Activated CD8-positive, alpha-beta memory T cell treated with anti-CD3 and anti-CD28 coated beads for 1 hour (primary cell): ENCODE measurements around the gene HARS1.
"Not testable (repeated sequence)": the region's sequence is repeated elsewhere in the genome, so short reads cannot be mapped to it uniquely, and the experiment has no call there.

Experiments
- DNase-seq, 2 donors: peaks; one replicate each; pipeline ENCODE4 v3.0.0-alpha.2; 2020; ENCODE audit warnings: low read depth in 1 of 2; ENCODE audit errors: extremely low read depth in 1 of 2

The HARS1 gene

GRCh38 chr5:140634103-140634502 is 57.1 kb downstream of the HARS1 start:
- no peak for DNase-seq

- no peak for DNase-seq
These were observed 57.7 kb downstream of the HARS1 start for GRCh38 chr5:140633501-140633900.

- DNase-seq = no peak
These were observed 58.1 kb downstream of the HARS1 start, which contains the start of gene CD14 for GRCh38 chr5:140633021-140633471. Gene CD14 (minus strand): TSS chr5:140633175. CDS start chr5:140633071, 104 bp downstream.

GRCh38 chr5:140632366-140633020 is 58.7 kb downstream of the HARS1 start:
- peak in 1 of 2 donors; percentile 24 for DNase-seq

- peak in 1 of 2 donors; percentile 12 for DNase-seq
These were observed 59.3 kb downstream of the HARS1 start for GRCh38 chr5:140631831-140632365.

GRCh38 chr5:140631036-140631417 is 60.1 kb downstream of the HARS1 start:
- DNase-seq = no peak

GRCh38 chr5:140630292-140631035 is 60.7 kb downstream of the HARS1 start:
- no peak for DNase-seq

GRCh38 chr5:140628711-140629110 is 62.5 kb downstream of the HARS1 start:
- DNase-seq = no peak

GRCh38 chr5:140627972-140628371 is 63.2 kb downstream of the HARS1 start:
- no peak for DNase-seq

GRCh38 chr5:140624886-140625285 is 66.3 kb downstream of the HARS1 start:
- DNase-seq = not testable (repeated sequence)
